GM21737 (cell line): ENCODE results near the gene EEF1A1.
"Not testable (repeated sequence)": the region's sequence is repeated elsewhere in the genome, so short reads cannot be mapped to it uniquely, and the experiment has no call there.

ENCODE experiments used
- ATAC-seq: cut with Tn5 transposase; IDR thresholded peaks from one replicate; pipeline ENCODE4 v1.9.1; 2021; ENCODE audit warnings: mild to moderate bottlenecking, moderate library complexity; ENCODE audit not compliant: unreplicated experiment

The EEF1A1 gene

GRCh38 chr6:73538116-73538779 lies 17.4 kb upstream of the EEF1A1 start:
- no peak for ATAC-seq

- no peak for ATAC-seq
Observed at GRCh38 chr6:73537677-73538076, 16.8 kb upstream of the EEF1A1 start.

DNA sequence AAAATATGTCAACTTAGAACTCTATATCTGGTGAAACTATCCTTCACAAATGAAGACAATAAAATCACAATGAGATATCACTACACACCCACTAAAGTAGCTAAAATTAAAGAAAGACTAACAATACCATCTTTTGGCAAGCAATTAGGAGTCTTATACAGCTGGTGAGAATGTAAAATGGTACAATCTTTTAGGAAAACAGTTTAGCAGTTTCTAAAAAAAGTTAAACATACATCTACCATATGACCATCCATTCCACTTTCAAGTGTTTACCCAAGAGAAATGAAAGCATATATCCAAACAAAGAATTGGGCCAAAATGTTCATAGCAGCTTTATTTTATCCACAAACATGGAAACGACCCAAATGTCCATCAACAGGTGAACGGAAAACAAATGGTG lies 13.8 kb upstream of the EEF1A1 start:
- no peak for ATAC-seq

- no peak for ATAC-seq
Observed at GRCh38 chr6:73532293-73532692, 11.5 kb upstream of the EEF1A1 start.

GRCh38 chr6:73528897-73529296 lies 8.1 kb upstream of the EEF1A1 start:
- ATAC-seq = no peak

- no peak for ATAC-seq
Observed at GRCh38 chr6:73525546-73526330, 4.9 kb upstream of the EEF1A1 start.

GRCh38 chr6:73523434-73524123 lies 2.7 kb upstream of the EEF1A1 start:
- peak; percentile 48 for ATAC-seq

DNA sequence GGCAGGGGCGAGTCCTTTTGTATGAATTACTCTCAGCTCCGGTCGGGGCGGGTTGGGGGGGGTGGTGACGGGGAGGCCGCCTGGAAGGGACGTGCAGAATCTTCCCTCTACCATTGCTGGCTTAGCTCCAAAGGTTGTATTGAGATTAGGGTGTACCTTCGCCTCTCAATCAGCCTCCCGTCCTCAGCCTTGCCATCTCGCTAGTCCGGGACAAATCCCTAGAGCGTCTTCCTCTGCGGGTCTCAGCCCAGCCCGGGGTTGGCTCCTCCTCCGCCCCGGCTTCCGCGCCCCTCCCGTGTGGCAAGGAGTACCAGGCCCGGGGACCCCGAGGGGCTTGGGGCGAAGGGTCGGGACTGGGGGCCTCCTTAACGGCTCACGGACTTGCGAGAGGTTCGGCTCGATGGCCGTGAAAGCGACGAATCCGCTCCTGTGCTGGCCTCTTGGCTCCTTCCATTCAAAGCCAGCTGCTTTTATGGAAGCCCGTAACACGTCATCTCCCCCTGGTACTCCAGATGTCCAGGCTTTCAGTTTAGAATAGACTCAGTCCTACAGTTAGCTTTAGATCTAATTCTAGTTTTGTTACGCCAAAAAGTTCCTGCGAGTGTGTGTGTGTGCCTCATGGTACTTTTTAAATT lies 636 bp upstream of the EEF1A1 start:
- peak; percentile 44 for ATAC-seq

GRCh38 chr6:73519926-73520687 lies 725 bp downstream of the EEF1A1 start:
- no peak for ATAC-seq

- not testable (repeated sequence) for ATAC-seq
Observed at GRCh38 chr6:73518982-73519881, 1.6 kb downstream of the EEF1A1 start.

GRCh38 chr6:73518100-73518981 lies 2.5 kb downstream of the EEF1A1 start:
- not testable (repeated sequence) for ATAC-seq

DNA sequence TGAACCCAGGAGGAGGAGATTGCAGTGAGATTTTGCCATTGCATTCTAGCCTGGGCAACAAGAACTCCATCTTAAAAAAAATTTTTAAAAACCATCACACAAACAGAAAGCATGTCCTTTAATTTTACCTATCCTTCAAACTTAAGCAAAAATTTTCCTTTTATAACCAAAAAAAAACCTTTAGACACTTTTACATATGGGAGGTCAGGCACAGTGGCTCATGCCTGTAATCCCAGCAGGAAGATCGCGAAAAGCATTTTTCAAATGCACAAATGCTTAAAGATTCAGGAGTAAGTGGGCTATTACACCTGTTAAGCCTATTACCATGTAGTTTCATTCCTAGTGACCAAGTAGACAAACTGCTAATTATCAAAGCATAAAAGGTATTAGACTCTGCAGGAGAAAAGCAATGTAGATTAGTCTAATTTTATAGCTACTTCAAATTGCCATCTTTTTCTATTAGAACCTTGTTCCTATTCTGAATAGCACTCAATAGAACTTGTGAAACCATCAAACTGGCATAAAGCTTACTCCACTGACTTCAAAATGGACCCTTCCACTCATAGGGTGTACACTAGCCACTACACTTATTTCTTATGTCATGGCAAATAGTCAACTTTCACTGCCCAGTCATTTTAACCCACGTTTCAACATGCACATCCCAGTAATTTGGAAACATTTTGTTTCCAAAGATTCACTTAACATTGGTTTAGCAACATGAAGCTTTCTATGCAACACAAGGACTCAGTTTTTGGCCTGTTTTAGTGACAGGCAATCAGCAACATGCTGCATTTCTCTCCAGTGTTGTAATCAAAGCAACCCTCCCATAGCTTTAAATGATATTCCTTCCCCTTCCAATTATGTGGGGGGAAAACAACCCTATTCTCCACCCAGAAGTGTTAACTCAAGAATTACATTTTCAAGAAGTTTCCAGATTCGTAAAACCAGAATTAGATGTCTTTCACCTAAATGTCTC lies 4.0 kb downstream of the EEF1A1 start:
- no peak for ATAC-seq

GRCh38 chr6:73515204-73515655 lies 5.6 kb downstream of the EEF1A1 start:
- peak; percentile 37 for ATAC-seq

GRCh38 chr6:73514746-73515110 lies 6.1 kb downstream of the EEF1A1 start:
- ATAC-seq = no peak

DNA sequence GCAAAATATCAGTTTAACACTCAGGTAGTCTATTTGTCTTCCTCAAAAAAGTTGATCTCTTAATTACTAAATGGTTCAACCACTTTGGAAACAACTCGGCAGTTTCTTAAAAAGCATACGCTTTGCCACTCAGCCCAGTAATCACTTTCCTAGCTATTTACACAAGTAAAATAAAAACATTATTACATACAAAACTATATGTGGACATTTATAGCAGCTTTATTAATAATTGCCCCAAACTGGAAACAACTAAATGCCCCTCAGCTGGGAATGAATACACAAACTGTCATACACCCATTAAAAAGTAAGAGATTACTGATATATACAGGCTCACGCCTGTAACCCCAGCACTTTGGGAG lies 7.4 kb downstream of the EEF1A1 start:
- no peak for ATAC-seq

- no peak for ATAC-seq
Observed at GRCh38 chr6:73511796-73512195, 9.0 kb downstream of the EEF1A1 start.

- ATAC-seq = no peak
Observed at GRCh38 chr6:73509851-73510250, 11.0 kb downstream of the EEF1A1 start.

DNA sequence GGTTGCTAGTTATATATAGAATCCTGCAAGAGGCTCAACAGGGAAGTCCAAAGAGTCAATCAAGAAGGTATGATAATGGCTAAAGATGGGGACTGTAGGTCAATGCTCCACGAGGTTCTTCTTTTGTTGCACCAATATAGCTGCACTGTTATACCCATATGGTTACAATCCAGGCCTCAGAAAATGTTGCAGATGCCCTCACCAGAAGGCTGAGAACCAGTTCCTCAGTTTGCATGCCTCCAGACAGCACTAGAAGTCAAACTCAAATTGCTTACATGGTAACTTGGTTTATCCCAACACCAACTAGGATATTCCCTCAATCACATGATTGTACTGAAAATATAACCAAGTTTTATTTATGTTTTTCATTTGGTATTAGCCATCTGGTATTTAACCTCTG lies 12.1 kb downstream of the EEF1A1 start:
- ATAC-seq = no peak
